Prostate gland (tissue), 2 donors: ENCODE measurements around the gene AKNA.

ENCODE experiments used
- POLR2A ChIP-seq: fragments of 450-650 bp; IDR thresholded peaks from one replicate; pipeline ENCODE4 v1.6.1; 2016; ENCODE audit warnings: antibody characterized with exemption, mild to moderate bottlenecking
- POLR2AphosphoS5 ChIP-seq: sonication (generic); formaldehyde crosslinking; IDR thresholded peaks from one replicate; pipeline ENCODE4 v1.6.1; 2017; ENCODE audit warnings: antibody characterized with exemption
- TF ChIP-seq, protein P1 (sequence below), 4 experiments: fragments of 200-600 bp in 2 of 4; fragments of 450-650 bp in 2 of 4; sonication (generic) in 2 of 4; IDR thresholded peaks; 1 replicate in 3 of 4; 2 replicates in 1 of 4; pipeline ENCODE4 v1.5.1; 2016 to 2019; ENCODE audit warnings: antibody characterized with exemption in 4 of 4, mild to moderate bottlenecking in 2 of 4, moderate library complexity in 2 of 4

DNA sequence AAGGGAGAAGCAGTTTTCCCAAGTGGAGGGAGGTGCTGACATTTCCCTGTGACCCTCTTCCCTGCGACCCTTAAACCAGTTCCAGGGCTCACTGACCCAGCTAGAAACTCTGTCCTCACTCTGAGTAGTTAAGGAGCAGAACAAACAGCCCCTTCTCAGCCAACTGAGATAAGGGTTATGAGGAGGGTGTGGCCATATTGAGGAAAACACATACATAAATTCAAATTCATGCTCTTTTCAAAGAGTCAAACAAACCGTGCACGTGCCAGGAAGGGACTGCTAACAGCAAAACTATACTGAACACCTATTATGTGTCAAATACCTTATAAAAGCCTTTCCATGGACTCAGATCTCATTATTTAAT lies 4.9 kb upstream of the AKNA start:
- TF ChIP-seq, protein P1, sequence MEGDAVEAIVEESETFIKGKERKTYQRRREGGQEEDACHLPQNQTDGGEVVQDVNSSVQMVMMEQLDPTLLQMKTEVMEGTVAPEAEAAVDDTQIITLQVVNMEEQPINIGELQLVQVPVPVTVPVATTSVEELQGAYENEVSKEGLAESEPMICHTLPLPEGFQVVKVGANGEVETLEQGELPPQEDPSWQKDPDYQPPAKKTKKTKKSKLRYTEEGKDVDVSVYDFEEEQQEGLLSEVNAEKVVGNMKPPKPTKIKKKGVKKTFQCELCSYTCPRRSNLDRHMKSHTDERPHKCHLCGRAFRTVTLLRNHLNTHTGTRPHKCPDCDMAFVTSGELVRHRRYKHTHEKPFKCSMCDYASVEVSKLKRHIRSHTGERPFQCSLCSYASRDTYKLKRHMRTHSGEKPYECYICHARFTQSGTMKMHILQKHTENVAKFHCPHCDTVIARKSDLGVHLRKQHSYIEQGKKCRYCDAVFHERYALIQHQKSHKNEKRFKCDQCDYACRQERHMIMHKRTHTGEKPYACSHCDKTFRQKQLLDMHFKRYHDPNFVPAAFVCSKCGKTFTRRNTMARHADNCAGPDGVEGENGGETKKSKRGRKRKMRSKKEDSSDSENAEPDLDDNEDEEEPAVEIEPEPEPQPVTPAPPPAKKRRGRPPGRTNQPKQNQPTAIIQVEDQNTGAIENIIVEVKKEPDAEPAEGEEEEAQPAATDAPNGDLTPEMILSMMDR (IDR thresholded peaks at IDR 0.05), result no peak
- TF ChIP-seq POLR2AphosphoS5, result peak; percentile 30
- TF ChIP-seq POLR2A, result no peak
